GM20000 (cell line): ENCODE data around the gene COL18A1.
A peak's percentile ranks its signal among the peaks of the same experiment; 100 is the strongest.

Experiments used
- DNase-seq: peaks from one replicate; pipeline ENCODE4 v3.0.0; 2012; ENCODE audit warnings: low spot score
- TF ChIP-seq, protein P1 (sequence below): IDR thresholded peaks from 2 replicates; pipeline ENCODE4 v1.5.1; 2012; ENCODE audit warnings: mild to moderate bottlenecking, control low read depth; ENCODE audit errors: extremely low read depth, missing control alignments

The COL18A1 gene

DNA sequence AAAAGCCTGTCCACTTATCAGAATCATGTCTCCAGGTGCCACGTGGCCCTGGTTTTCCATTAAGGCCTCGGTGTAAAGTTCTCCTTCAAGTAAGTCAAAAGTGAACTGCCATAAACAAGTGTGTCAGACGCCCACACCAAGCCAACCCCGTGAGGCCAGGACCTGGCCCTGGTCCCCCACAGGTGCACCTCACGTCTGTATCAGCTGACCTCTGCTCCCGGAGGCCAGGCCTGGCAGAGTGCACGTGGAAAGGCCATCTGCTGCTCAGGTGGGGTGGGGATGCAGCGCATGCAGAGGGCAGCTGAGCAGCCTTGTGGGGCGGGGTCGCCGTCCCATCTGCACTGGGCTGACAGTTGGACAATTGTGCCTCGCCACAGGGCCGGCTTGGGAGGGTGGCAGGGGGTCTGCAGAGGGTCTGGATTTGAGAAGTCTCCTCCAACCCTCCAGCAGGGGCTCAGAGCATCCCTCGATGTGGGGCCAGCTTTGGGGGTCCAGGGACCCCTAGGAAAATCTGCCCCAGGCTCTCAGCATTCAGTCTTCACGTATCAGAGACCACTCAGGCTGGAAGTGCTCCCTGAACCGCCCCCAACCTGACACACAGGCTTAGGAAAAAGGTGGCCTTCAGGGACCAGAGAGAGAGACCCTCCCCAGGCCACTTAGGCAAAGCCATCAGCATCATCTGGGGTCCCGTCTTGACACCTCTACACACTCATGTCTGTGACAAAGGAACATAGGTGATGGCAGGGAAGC is 134.3 kb downstream of the COL18A1 start:
- no peak for DNase-seq

GRCh38 chr21:45539796-45540600 is 135.0 kb downstream of the COL18A1 start:
- no peak for DNase-seq
- TF ChIP-seq, protein P1, sequence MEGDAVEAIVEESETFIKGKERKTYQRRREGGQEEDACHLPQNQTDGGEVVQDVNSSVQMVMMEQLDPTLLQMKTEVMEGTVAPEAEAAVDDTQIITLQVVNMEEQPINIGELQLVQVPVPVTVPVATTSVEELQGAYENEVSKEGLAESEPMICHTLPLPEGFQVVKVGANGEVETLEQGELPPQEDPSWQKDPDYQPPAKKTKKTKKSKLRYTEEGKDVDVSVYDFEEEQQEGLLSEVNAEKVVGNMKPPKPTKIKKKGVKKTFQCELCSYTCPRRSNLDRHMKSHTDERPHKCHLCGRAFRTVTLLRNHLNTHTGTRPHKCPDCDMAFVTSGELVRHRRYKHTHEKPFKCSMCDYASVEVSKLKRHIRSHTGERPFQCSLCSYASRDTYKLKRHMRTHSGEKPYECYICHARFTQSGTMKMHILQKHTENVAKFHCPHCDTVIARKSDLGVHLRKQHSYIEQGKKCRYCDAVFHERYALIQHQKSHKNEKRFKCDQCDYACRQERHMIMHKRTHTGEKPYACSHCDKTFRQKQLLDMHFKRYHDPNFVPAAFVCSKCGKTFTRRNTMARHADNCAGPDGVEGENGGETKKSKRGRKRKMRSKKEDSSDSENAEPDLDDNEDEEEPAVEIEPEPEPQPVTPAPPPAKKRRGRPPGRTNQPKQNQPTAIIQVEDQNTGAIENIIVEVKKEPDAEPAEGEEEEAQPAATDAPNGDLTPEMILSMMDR = no peak

More for the DNA sequence above, 134.3 kb downstream of the COL18A1 start:
- TF ChIP-seq, protein P1 = no peak

- TF ChIP-seq, protein P1 = no peak
- no peak for DNase-seq
Measured at GRCh38 chr21:45540601-45540970, 135.6 kb downstream of the COL18A1 start.

DNA sequence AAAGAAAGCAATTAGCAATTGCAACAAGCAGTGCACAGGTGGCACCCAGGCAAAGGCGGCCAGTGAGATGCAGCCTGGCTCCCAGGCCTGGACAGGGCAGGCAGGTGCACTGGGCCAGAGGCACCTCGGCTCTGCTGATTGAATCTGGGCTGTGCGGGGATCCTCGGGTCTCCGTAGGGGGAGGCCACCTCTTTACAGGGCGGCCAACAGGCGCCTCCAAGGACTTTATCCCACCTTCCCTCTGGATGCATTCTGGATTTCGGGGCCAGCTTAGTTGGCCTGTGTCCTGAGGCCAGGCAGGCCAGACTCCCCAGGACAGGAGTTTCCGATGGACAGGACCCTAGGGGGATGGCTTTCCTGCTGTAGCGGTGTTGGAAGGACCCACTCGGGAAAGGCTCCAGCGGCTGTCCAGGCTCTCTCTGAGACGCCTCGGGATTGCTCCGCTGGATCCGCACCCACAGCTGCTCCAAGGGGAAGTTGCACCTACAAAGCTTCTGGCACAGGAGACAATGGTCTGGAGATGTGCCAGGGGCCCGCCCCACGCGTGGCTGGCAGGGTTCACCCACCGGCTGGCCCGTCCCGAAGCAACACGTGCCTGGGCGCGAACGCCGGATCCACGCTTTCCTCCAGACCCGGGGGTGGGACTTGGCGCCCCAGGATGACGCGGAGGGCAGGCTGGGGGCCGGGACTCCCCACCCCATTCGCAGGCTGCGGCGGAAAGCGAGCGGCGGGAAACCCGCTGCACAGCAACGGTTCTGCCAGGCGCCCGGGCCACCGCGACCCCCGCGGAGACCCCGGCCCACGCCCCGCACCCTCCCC is 136.5 kb downstream of the COL18A1 start:
- TF ChIP-seq, protein P1 = no peak
- peak; percentile 96 for DNase-seq

DNA sequence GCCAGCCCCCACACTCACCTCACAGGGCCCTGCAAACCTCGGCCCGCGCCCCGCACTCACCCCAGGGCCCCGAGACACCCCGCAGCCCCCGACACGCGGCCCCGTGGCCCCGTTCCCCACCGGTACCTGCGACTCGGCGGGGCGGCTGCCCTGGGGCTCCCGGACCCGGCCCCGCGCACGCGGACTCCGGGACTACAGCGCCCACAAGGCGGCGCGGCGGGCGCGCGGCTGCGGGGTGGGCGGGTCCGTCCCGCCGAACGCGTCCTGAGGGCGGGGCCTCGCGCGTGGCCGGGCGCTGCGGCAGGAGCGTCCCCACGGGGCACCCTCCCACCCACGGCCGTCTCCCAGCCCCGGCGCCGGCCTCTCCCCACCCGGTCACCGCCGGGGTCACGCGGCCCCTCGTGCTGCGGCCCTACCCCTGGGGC is 137.3 kb downstream of the COL18A1 start, which contains the start of gene SLC19A1:
Gene SLC19A1 (minus strand): TSS at position 199 of the 425 bp plus-strand sequence. CDS start 4,481 bp downstream, outside the sequence.
- TF ChIP-seq, protein P1 = peak; percentile 15
- DNase-seq = peak; percentile 99

DNA sequence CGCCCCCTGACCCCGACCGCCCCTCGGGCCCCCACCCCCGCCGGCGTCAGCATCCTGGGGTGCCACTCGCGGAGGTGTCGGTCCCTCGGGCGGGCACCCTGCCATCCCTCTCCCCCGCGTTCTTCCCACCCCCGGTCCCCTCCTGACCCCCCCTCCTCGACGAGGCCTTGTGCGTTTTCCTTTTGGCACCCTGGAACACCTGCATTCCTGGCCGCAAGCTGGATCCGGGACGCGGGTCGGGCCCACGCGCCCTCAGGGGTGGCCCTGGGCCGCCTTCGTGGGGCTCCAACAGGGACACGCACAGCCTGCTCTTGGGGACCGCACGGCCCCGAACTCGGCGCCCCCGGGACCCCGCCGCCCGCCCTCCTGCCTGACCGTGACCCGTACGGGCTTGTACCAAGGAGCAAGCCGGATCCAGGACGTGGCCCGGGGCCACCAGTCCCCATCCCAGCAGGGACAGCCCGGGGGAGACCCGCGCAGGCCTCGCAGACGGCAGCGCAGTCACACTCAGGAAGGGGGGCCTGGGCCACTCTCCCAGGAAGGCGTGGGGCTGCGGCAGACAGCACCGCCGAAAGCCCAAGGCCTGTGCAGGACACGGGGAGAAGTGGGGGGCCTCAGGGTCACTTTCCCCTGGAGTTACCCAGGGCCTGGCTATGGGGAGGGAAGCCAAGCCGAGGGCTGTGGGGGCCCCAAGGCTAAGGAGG is 137.9 kb downstream of the COL18A1 start:
- DNase-seq = no peak

More for the DNA sequence above, 137.9 kb downstream of the COL18A1 start:
- TF ChIP-seq, protein P1 = no peak
